ENCODE data around the gene FADS1.

The FADS1 gene

GRCh38 chr11:61793829-61794204 is 23.0 kb downstream of the FADS1 start:
- DNase-seq = no peak

- peak; percentile 71 for DNase-seq
These were observed 23.5 kb downstream of the FADS1 start for GRCh38 chr11:61793083-61793828.

- peak; percentile 97 for DNase-seq
These were observed 24.3 kb downstream of the FADS1 start, which contains the start of the genes FEN1 and TMEM258 for GRCh38 chr11:61792310-61793082. Gene FEN1, plus strand, starts transcription at chr11:61792911. Its CDS starts 2,451 bp downstream, at chr11:61795362. Gene TMEM258, minus strand, starts transcription at chr11:61792599. Its CDS starts 41 bp downstream, at chr11:61792558.

GRCh38 chr11:61791737-61792309 is 25.0 kb downstream of the FADS1 start:
- no peak for DNase-seq

- DNase-seq = no peak
These were observed 28.8 kb downstream of the FADS1 start for GRCh38 chr11:61787928-61788491.

- no peak for DNase-seq
These were observed 30.9 kb downstream of the FADS1 start for GRCh38 chr11:61785837-61786402.

DNA sequence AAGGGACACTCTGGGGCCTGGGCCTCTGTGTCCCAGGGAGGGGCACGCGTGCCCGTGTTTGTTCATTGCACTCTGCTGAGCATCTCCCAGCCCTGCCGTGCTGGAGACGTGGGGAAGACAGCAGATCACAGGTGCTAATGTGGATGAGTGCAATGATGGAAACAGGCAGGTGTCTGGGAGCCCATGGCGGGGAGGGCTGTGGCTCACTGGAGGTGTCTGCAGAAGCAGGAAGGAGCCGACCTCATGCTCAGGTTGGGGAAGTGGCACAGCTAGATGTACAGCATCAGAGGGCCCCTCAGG is 32.3 kb downstream of the FADS1 start:
- no peak for DNase-seq

- no peak for DNase-seq
These were observed 32.9 kb downstream of the FADS1 start for GRCh38 chr11:61783717-61784505.

GRCh38 chr11:61782841-61783240 is 34.0 kb downstream of the FADS1 start:
- no peak for DNase-seq

DNA sequence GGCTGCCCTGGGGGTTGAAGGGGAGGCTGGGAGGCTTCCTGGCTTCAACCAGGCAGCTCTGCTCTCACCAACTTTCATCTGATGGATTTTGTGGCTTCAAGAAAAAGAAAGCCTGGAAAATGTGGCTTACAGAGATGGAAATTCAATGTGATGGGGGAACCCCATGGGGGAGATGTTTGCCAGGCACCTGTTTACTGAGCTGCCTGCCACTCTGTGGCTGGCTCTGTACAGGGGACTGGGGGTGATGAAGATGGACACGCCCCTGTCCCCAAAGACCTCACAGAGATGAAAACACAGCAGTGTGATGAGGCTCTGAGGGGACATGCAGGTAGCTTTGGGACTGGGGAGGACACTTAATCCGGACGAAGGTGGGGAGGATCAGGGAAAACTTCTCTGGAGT is 34.5 kb downstream of the FADS1 start:
- no peak for DNase-seq

DNA sequence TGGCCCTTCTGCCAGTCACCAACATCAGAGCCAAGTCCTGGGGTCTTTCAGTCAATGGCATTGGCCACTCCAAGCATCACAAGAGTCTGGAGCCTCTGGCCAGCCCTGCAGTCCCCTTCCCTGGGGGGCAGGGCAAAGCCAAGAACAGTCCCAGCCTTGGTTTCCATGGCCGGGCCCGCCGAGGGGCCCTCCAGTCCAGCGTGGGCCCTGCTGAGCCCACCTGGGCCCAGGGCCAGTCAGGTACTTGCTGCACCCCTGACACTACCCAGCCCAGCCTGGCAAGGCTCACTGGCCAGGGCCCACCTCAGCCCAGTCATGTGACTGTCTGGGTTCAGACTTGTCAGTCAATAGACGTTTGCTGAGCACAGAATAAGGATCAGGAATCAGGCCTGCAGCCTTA is 35.2 kb downstream of the FADS1 start:
- no peak for DNase-seq

- no peak for DNase-seq
These were observed 36.1 kb downstream of the FADS1 start for GRCh38 chr11:61780581-61781162.

DNA sequence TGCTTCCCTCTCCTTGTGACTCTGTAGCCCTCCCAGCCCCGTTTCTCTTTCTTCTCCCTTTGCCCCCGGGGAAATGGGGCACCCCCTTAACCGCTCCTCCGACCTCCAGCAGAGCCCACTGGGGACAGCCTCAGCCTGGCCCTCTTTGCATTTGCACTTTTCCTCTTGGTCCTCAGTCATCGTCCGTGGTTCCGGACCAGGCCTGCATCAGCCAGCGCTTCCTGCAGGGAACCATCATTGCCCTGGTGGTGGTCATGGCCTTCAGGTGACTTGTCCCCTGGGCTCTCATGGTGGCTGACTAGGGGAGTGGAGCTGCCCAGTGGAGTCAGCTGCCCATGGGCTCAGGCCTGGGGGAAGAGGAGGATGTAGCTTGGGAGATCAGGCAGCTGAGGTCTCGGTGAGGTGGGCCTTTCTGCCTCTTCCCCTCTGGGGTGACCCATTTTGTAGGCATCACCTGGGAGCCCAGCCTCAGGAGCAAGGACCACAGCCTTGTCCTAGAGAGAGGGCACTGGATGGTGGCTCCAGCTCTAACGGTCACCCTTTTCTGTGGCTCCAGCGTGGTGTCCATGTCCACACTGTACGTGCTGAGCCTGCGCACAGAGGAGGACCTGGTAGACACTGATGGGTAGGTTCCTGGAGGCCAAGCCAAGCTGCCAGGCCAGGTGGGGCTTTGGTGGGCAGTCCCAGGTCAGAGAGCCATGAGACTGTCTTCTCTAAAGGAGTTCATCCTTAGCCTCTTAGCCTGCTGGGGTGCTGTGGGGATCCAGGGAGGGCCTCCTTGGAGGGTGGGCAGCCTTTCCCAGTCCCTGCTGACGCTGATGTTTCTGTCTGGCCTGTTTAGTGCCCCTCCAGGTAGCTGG is 36.9 kb downstream of the FADS1 start:
- no peak for DNase-seq

DNA sequence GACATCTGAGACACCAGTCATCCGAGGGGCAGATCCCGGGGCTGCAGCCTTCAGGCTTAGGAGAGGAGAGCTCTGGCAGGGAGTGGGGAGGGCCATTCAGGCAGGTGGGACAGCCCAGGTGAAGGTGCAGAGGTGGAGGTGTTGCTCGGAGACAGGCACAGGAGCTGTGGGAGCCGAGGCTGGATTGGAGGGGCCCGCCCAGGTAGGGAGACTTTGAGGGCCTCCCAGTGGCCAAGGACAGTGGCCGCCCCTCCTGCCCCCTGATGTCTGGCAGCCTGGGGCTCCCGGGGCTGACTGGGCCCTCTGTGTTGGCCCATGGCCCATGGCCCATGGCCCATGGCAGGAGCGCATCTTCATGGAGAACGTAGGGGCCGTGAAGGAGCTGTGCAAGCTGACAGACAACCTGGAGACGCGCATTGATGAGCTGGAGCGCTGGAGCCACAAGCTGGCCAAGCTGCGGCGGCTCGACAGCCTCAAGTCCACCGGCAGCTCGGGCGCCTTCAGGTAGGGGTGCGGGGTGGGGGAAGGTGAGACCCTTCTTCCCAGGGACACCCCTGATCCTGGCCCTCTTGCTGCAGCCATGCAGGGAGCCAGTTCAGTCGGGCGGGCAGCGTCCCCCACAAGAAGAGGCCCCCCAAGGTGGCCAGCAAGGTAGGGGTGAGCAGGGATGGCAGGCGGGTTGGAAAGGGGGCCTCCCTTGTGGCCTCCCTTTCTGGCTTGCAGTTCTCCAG is 37.7 kb downstream of the FADS1 start:
- DNase-seq = no peak

DNA sequence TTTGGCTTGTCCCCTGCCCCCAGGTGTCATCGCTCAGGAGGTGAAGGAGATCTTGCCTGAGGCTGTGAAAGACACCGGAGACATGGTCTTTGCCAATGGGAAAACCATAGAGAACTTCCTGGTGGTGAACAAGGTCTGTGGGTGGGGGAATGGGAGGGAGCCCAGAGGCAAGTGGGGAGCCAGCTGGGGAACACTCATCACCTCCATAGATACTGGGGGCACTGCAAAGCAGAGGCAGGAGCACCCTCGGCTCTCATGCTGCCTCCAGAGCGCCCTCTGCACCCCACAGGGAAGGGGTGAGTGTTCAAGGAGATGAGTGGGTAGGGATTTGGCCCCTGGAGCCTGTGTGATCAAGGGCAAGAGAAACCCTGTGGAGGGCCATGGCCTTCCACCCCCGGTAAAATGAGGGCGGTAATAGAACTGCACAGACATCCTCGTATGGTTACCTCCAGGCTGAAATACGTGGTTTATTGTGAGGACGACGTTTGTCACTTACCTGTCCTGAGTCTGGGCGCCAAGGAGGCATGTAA is 38.4 kb downstream of the FADS1 start:
- no peak for DNase-seq

GRCh38 chr11:61777234-61778090 is 39.3 kb downstream of the FADS1 start:
- DNase-seq = peak; percentile 85

DNA sequence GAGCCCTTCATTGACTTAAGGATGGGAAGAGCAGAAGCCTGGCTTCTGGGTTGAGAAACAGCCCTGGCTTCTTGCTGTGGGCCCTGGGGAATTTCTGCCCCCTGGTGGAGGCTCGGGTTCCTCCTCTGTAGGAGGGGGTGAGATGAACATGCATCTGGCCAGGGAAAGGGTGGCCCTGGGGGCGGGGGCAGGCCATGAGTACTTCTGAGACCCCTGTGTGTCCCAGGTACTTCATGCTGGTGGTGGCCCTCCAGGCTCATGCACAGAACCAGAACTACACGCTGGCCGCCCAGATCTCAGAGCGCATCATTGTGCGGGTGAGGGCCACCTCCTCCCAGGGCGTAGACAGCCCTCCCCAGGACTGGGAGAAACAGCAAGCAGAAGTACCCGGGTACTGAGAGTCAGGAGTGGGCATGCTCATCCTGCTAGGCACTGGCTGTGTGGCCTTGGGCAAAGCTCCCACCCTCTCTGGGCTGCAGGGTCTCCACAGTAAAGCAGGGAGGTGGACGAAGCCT is 40.2 kb downstream of the FADS1 start:
- DNase-seq = peak; percentile 81

- DNase-seq = no peak
These were observed 40.9 kb downstream of the FADS1 start for GRCh38 chr11:61775606-61776554.

Data from activated CD8-positive, alpha-beta memory T cell treated with anti-CD3 and anti-CD28 coated beads for 24 hours (primary cell).